Heart left ventricle (tissue), 13 donors: Measurements from ENCODE around the gene TTPAL.

Source experiments
- POLR2A ChIP-seq, 2 donors: fragments of 450-650 bp; IDR thresholded peaks; one replicate each; pipeline ENCODE4 v1.6.1; 2017; ENCODE audit warnings: antibody characterized with exemption in 2 of 2, mild to moderate bottlenecking in 2 of 2, moderate library complexity in 2 of 2
- TF ChIP-seq, protein P1 (sequence below), 12 donors: fragments of 200-600 bp; sonication (generic) in 4 of 12; IDR thresholded peaks; one replicate each; pipeline versions ENCODE4 v1.5.0 to v1.8.0; 2018 to 2022; ENCODE audit warnings: antibody characterized with exemption in 12 of 12, mild to moderate bottlenecking in 5 of 12
- donor health status: ischemic (EF 13 %, LVEDD 7.1; RV severe dilation, severe dysfunction).
- donor health status: DM: no; HTN: yes; CAD: no.
- donor health status: DM: no; HTN: no; CAD: no.
- donor health status: ischemic (EF 25% LVEDD 6.9; RV normal size, moderate dysfunction).
- donor health status: ischemic (EF 25% LVEDD 5.7; RV mildly dilated, moderate dysfunction).
- donor health status: ischemic (EF 35%, LVEDD 5.7; RV mildly dilated, moderate dysfunction).
- donor health status: nonischemic (EF 11% LVEDD 7.7; RV severe dilation, severe dysfunction).
- donor health status: DM: yes; HTN: yes; CAD: no.
- donor health status: PGD.
- donor health status: ischemic (EF 29% LVEDD 5.4; RV normal size, mild dysfunction).
- donor health status: nonischemic (EF 23%, LVEDD 6.1; RV moderate dilation, normal function).

DNA sequence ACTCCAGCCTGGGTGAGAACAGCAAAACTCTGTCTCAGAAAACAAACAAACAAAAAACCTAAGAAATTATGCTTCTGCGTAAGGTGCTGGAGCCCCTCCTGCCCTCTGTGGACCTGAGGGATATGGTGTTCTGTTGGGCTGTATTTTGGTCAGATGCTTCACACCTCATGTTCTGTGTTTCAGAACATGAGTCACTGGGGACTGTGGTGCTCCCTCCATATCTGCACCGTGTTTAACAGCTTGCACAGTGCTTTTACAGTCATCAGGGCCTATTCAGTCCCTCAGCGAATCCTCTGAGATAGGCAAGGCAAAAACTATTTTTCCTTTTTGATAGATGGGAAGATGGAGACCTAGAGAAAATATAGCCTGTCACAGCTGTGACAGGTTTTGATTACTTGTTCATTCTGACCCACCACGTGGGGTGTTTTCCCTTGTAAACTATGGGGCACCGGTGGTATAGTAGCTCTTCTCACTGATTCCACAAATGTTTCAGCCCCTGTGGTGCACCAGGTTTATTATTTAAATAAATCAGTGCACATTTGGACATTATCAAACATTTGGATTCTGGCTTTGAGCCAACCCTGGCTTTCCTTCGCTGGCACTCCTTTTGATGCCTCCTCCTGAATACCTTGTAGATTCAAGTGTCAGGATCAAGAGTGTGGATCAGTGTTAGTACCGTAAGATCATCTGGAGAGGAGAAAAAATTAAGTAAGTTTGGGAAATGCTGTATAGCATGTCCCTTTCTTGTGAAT lies 9.6 kb downstream of the TTPAL start:
- TF ChIP-seq, protein P1, sequence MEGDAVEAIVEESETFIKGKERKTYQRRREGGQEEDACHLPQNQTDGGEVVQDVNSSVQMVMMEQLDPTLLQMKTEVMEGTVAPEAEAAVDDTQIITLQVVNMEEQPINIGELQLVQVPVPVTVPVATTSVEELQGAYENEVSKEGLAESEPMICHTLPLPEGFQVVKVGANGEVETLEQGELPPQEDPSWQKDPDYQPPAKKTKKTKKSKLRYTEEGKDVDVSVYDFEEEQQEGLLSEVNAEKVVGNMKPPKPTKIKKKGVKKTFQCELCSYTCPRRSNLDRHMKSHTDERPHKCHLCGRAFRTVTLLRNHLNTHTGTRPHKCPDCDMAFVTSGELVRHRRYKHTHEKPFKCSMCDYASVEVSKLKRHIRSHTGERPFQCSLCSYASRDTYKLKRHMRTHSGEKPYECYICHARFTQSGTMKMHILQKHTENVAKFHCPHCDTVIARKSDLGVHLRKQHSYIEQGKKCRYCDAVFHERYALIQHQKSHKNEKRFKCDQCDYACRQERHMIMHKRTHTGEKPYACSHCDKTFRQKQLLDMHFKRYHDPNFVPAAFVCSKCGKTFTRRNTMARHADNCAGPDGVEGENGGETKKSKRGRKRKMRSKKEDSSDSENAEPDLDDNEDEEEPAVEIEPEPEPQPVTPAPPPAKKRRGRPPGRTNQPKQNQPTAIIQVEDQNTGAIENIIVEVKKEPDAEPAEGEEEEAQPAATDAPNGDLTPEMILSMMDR (IDR thresholded peaks at IDR 0.05) = no peak
- TF ChIP-seq POLR2A (IDR thresholded peaks at IDR 0.05) = no peak
